CD4-positive, alpha-beta memory T cell (primary cell): Measurements from ENCODE around the gene MAPK12. TPM values are rescaled to one million over a fixed set of nuclear protein-coding genes. Genes with fewer than 3 reads are reported as not detected.

Experiments used
- CTCF ChIA-PET: fragments of 350-600 bp; sonication (Branson Sonifier 250); formaldehyde crosslinking; loops from one replicate; lab custom pipeline; 2021; ENCODE audit warnings: inconsistent platforms; ENCODE audit not compliant: partially characterized antibody; lab: Charles Lee
- POLR2A ChIA-PET: fragments of 350-600 bp; sonication (Branson Sonifier 250); formaldehyde crosslinking; loops from one replicate; lab custom pipeline; 2021; ENCODE audit not compliant: partially characterized antibody; lab: Charles Lee
- DNase-seq, 5 donors: peaks; one replicate each; pipeline versions ENCODE4 v3.0.0 to v3.0.0-alpha.2; 2020 to 2022; ENCODE audit warnings: mixed read lengths in 1 of 5
- H3K27ac ChIP-seq: one replicate; pipeline ENCODE4 v1.7.0; 2013; ENCODE audit warnings: low read depth, low read length
- H3K27me3 ChIP-seq: 2 replicates; pipeline ENCODE4 v1.7.0; 2013; ENCODE audit warnings: mild to moderate bottlenecking, low read length, moderate library complexity; ENCODE audit not compliant: insufficient read depth
- H3K36me3 ChIP-seq: 2 replicates; pipeline ENCODE4 v1.7.0; 2013; ENCODE audit warnings: mild to moderate bottlenecking, low read length, moderate library complexity; ENCODE audit not compliant: insufficient read depth
- H3K4me1 ChIP-seq: 2 replicates; pipeline ENCODE4 v1.7.0; 2013; ENCODE audit warnings: mild to moderate bottlenecking, low read length, moderate library complexity; ENCODE audit not compliant: insufficient read depth
- H3K4me3 ChIP-seq, 2 donors: one replicate each; pipeline ENCODE4 v1.7.0; 2013; ENCODE audit warnings: low read length in 2 of 2, mild to moderate bottlenecking in 1 of 2
- H3K9me3 ChIP-seq, 2 donors: one replicate each; pipeline ENCODE4 v1.7.0; 2013; ENCODE audit warnings: low read length in 2 of 2, control low read depth in 1 of 2; ENCODE audit not compliant: control insufficient read depth in 1 of 2
- H3K27ac Mint-ChIP-seq, 7 donors: one replicate each; pipeline ENCODE4 v1.8.0; 2020 to 2021; ENCODE audit warnings: mixed read lengths in 7 of 7, mild to moderate bottlenecking in 6 of 7, inconsistent platforms in 3 of 7, moderate library complexity in 3 of 7
- H3K27me3 Mint-ChIP-seq, 2 donors: one replicate each; pipeline ENCODE4 v1.8.0; 2020 to 2021; ENCODE audit warnings: mixed read lengths in 2 of 2
- H3K36me3 Mint-ChIP-seq, 2 donors: one replicate each; pipeline ENCODE4 v1.8.0; 2020 to 2021; ENCODE audit warnings: mixed read lengths in 2 of 2, inconsistent platforms in 1 of 2, mild to moderate bottlenecking in 1 of 2
- H3K4me1 Mint-ChIP-seq, 4 donors: one replicate each; pipeline ENCODE4 v1.8.0; 2020 to 2021; ENCODE audit warnings: mixed read lengths in 4 of 4, mild to moderate bottlenecking in 1 of 4
- H3K4me3 Mint-ChIP-seq, 8 donors: one replicate each; pipeline ENCODE4 v1.8.0; 2020 to 2021; ENCODE audit warnings: mixed read lengths in 8 of 8, mild to moderate bottlenecking in 7 of 8, moderate library complexity in 6 of 8, inconsistent platforms in 3 of 8
- H3K9me3 Mint-ChIP-seq, 8 donors: one replicate each; pipeline ENCODE4 v1.8.0; 2020 to 2021; ENCODE audit warnings: mixed read lengths in 8 of 8, mild to moderate bottlenecking in 5 of 8, inconsistent platforms in 3 of 8, moderate library complexity in 1 of 8
- intact Hi-C: fragments of 100-400 bp; cut with micrococcal nuclease; formaldehyde crosslinking; loops from one replicate; pipeline ENCODE4 v1.15.1; 2023
- polyA plus RNA-seq, 2 donors: library from polyadenylated mRNA; unstranded; fragments of 300-500 nt; fragmentation: Illumina TruSeq; gene quantifications; one replicate each; pipeline ENCODE4 v1.2.3, GENCODE V29; 2021
- total RNA-seq, 2 experiments: library from RNA; stranded (reverse); gene quantifications; one replicate each; pipeline ENCODE4 v1.2.3, GENCODE V29; 2021

Gene MAPK12
- total and polyA plus RNA-seq, 4 experiments from 2014 or later, result 0.05 to 2.9 (median 2.9) TPM; not detected in 1

- Histone ChIP-seq H3K36me3 (peaks cover 19% of the 10 kb centered on the region), H3K4me1 (peaks cover 64% of the 10 kb centered on the region), H3K27ac (peak overlapping the region; percentile 48), H3K4me3 (no peak overlapping the region), H3K27me3 (no peaks in the 10 kb centered on the region), H3K9me3 (no peaks in the 10 kb centered on the region)
- Mint-ChIP-seq H3K4me3 (peak overlapping the region in 7 of 8 donors; percentile 6 to 89 (median 66)), H3K9me3 (no peaks in the 10 kb centered on the region), H3K4me1 (peaks cover 12 to 51% (median 30%) of the 10 kb centered on the region in 4 donors), H3K36me3 (peaks cover 7 to 18% of the 10 kb centered on the region in 2 donors), H3K27ac (peak overlapping the region in 6 of 7 donors; percentile 87 to 95 (median 90)), H3K27me3 (no peaks in the 10 kb centered on the region)
- DNase-seq, result peak in 4 of 5 donors; percentile 66 to 81 (median 72)
- ChIA-PET CTCF (interaction anchor here (1.0 kb wide), 1 partner anchor 373 kb away, joined by 4 read pairs; no protein-coding TSS in a partner anchor), POLR2A (interaction anchor here (1.1 kb wide), 2 partner anchors 22 to 94 kb away, joined by 3 read pairs; no protein-coding TSS in a partner anchor)
- intact Hi-C loops, result no loop called here
These were observed 13.7 kb downstream of the MAPK12 start for GRCh38 chr22:50247748-50248147.

GRCh38 chr22:50246242-50247175 lies 15.0 kb downstream of the MAPK12 start:
- intact Hi-C loops, result no loop called here
- ChIA-PET CTCF (interaction anchor here (1.0 kb wide), 1 partner anchor 374 kb away, joined by 4 read pairs; no protein-coding TSS in a partner anchor), POLR2A (interaction anchor here (0.8 to 5.9 kb wide), 10 partner anchors 21 to 374 kb away, joined by 3 to 32 read pairs (median 3); partner anchors contain the start of genes CHKB, SCO2 and TYMP)
- no peaks in the 10 kb centered on the region for H3K27me3 ChIP-seq
- no peaks in the 10 kb centered on the region for H3K9me3 Mint-ChIP-seq
- peaks cover 7 to 18% of the 10 kb centered on the region in 2 donors for H3K36me3 Mint-ChIP-seq
- H3K27ac ChIP-seq, result peak overlapping the region; percentile 98
- H3K4me1 ChIP-seq, result peaks cover 74% of the 10 kb centered on the region
- H3K4me3 ChIP-seq, result no peak overlapping the region
- H3K36me3 ChIP-seq, result peaks cover 19% of the 10 kb centered on the region
- H3K4me3 Mint-ChIP-seq, result peak overlapping the region; percentile 25 to 89 (median 47)
- no peaks in the 10 kb centered on the region for H3K27me3 Mint-ChIP-seq
- H3K4me1 Mint-ChIP-seq, result peaks cover 18 to 59% (median 37%) of the 10 kb centered on the region in 4 donors
- H3K27ac Mint-ChIP-seq, result peak overlapping the region in 6 of 7 donors; percentile 30 to 93 (median 67)
- DNase-seq, result no peak
- H3K9me3 ChIP-seq, result no peaks in the 10 kb centered on the region

DNA sequence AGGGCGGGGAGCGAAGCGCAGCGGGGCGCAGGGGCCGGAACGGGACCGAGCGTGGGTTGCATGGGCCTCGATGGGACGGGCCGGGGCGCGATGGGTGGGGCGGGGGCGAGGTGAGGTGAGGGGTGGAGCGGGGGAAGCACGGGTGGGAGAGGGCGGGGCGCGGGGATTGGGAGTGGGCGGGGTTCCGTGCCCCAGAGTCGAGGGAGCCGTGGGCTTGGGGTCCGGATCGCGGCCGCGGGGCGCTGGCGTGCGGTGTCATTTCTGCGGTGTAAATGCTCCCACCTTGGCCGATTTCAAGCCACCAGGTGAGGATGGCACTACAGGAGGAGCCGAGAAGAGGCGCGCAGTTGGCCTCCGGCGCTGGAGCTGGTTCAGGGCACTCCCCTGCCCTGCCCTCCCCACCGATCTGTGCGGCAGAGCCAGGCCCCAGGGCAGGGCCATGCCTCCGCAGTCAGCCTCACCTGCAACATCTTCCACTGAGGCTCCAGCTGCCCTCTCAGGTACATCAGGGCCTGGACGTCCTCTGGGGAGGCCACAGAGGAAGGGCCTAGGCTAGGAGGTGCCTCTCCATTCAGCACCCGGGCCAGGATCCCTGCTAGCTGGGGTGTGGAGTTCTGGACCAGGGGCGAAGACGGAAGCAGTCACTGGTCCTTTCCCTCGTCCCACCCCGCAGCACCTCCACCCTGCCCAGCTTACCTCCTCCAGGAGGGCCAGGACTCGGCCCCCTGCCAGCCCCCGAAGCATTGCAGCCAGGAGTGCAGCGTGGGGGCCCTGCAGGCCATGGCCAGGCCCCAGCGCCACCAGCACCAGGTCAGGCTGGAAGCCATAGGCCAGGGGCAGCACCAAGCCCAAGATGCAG lies 16.0 kb downstream of the MAPK12 start:
- Mint-ChIP-seq H3K9me3 (no peaks in the 10 kb centered on the region), H3K36me3 (peaks cover 10 to 21% of the 10 kb centered on the region in 2 donors), H3K4me3 (peak overlapping the region; percentile 95 to 100 (median 98)), H3K27me3 (no peaks in the 10 kb centered on the region), H3K4me1 (peaks cover 24 to 66% (median 41%) of the 10 kb centered on the region in 4 donors), H3K27ac (peak overlapping the region; percentile 90 to 100 (median 99))
- Histone ChIP-seq H3K27ac (peak overlapping the region; percentile 98), H3K4me1 (peaks cover 78% of the 10 kb centered on the region), H3K9me3 (no peaks in the 10 kb centered on the region), H3K27me3 (no peaks in the 10 kb centered on the region), H3K36me3 (peaks cover 19% of the 10 kb centered on the region), H3K4me3 (peak overlapping the region; percentile 37 to 99)
- POLR2A ChIA-PET, result interaction anchor here (0.8 to 5.9 kb wide), 12 partner anchors 22 to 375 kb away, joined by 3 to 32 read pairs (median 6); partner anchors contain the start of genes CHKB, LMF2, NCAPH2 and SCO2
- no peak for DNase-seq
- CTCF ChIA-PET, result interaction anchor here (0.7 to 3.8 kb wide), 2 partner anchors 96 to 280 kb away, joined by 4 to 14 read pairs; partner anchors contain the start of gene SCO2
- intact Hi-C loops, result loop anchor here (2.0 kb wide), 2 partner anchors 25 to 55 kb away; partner anchors contain the start of gene MAPK11

GRCh38 chr22:50244420-50245213 lies 16.9 kb downstream of the MAPK12 start, which contains the start of gene TUBGCP6:
TSS of gene TUBGCP6 (minus strand) at chr22:50245023. CDS start at chr22:50244459, 564 bp downstream.
- intact Hi-C loops, result loop anchor here (1.0 to 5.0 kb wide), 5 partner anchors 26 to 319 kb away; partner anchors contain the start of genes MAPK11, SCO2 and SELENOO
- Mint-ChIP-seq H3K4me1 (peaks cover 23 to 64% (median 37%) of the 10 kb centered on the region in 4 donors), H3K27me3 (no peaks in the 10 kb centered on the region), H3K4me3 (peak within 1 kb of the TSS; percentile 95 to 100 (median 98)), H3K9me3 (no peaks in the 10 kb centered on the region), H3K27ac (peak within 1 kb of the TSS; percentile 90 to 100 (median 99)), H3K36me3 (peaks cover 10 to 28% of the 10 kb centered on the region in 2 donors)
- Histone ChIP-seq H3K27ac (peak within 1 kb of the TSS; percentile 98), H3K27me3 (no peaks in the 10 kb centered on the region), H3K4me3 (peak within 1 kb of the TSS; percentile 37 to 99), H3K9me3 (no peaks in the 10 kb centered on the region), H3K4me1 (peaks cover 69% of the 10 kb centered on the region), H3K36me3 (peaks cover 27% of the 10 kb centered on the region)
- DNase-seq, result peak; percentile 89 to 93 (median 91)
- POLR2A ChIA-PET, result interaction anchor here (0.5 to 5.9 kb wide), 19 partner anchors 13 to 383 kb away, joined by 3 to 32 read pairs (median 6); partner anchors contain the start of genes ARSA, DENND6B, LMF2 and MAPK11
- CTCF ChIA-PET, result interaction anchor here (0.6 to 3.8 kb wide), 6 partner anchors 8 to 376 kb away, joined by 3 to 14 read pairs (median 6); no protein-coding TSS in a partner anchor

GRCh38 chr22:50243685-50244419 lies 17.6 kb downstream of the MAPK12 start:
- Histone ChIP-seq H3K27ac (peak overlapping the region; percentile 98), H3K4me1 (peaks cover 65% of the 10 kb centered on the region), H3K4me3 (peak overlapping the region; percentile 37 to 99), H3K27me3 (no peaks in the 10 kb centered on the region), H3K36me3 (peaks cover 32% of the 10 kb centered on the region), H3K9me3 (no peaks in the 10 kb centered on the region)
- intact Hi-C loops, result loop anchor here (1.0 to 5.0 kb wide), 5 partner anchors 27 to 319 kb away; partner anchors contain the start of genes MAPK11, SCO2 and SELENOO
- no peaks in the 10 kb centered on the region for H3K9me3 Mint-ChIP-seq
- peaks cover 10 to 29% of the 10 kb centered on the region in 2 donors for H3K36me3 Mint-ChIP-seq
- H3K4me1 Mint-ChIP-seq, result peaks cover 23 to 64% (median 37%) of the 10 kb centered on the region in 4 donors
- no peaks in the 10 kb centered on the region for H3K27me3 Mint-ChIP-seq
- H3K27ac Mint-ChIP-seq, result peak overlapping the region; percentile 90 to 100 (median 99)
- H3K4me3 Mint-ChIP-seq, result peak overlapping the region; percentile 95 to 100 (median 98)
- CTCF ChIA-PET, result interaction anchor here (0.6 to 3.8 kb wide), 6 partner anchors 9 to 377 kb away, joined by 3 to 14 read pairs (median 6); no protein-coding TSS in a partner anchor
- DNase-seq, result no peak
- POLR2A ChIA-PET, result interaction anchor here (0.5 to 5.9 kb wide), 20 partner anchors 12 to 384 kb away, joined by 3 to 32 read pairs (median 6); partner anchors contain the start of genes ARSA, DENND6B, LMF2 and MAPK11
